GM18861 (cell line): ENCODE measurements around the gene CDKL2.
"Not testable (repeated sequence)": the region's sequence is repeated elsewhere in the genome, so short reads cannot be mapped to it uniquely, and the experiment has no call there.

ENCODE experiments used
- ATAC-seq: cut with Tn5 transposase; IDR thresholded peaks from one replicate; pipeline ENCODE4 v1.9.1; 2021; ENCODE audit not compliant: unreplicated experiment

Gene CDKL2

GRCh38 chr4:75630174-75630936, at the start of gene CDKL2:
Gene CDKL2, minus strand, starts transcription at chr4:75630528. Its CDS starts 4,540 bp downstream, at chr4:75625988.
- ATAC-seq: peak; percentile 95

DNA sequence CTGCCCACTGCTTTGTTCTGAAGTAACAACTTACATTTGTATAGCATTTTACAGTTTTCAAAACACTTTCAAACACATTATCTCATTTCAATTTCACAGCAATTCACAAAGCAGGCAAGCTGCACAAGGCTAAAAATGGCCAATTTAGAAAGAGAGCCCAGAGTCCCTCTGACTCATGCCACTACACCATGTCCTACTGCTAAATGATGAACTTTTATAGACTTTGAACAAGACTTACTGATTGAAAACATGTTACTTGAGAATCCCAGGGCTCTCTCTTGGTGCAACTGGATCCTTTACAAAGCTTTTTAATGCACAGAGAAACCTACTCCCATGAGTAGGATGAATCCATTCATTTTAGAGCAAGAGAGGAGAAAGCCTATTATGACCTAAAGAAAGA, 48.6 kb upstream of the CDKL2 start:
- ATAC-seq: no peak

DNA sequence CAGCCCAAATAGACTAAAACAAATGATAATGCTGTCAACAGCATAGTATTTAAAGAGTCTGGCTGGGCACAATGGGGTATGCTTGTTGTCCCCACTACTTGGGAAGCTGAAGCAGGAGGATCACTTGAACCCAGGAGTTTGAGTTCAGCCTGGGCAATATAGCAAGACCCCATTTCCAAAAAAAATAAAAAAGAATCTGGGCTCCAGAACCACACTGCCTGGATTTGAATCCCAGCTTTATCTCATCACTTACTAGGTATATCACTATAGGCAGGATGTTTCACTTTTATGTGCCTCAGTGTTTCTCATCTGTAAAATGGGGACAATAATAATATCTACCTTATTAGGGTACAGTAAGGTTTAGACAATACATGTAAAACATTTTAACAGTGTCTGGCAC, 48.1 kb upstream of the CDKL2 start:
- no peak for ATAC-seq

GRCh38 chr4:75675004-75675531, 44.7 kb upstream of the CDKL2 start:
- no peak for ATAC-seq

- no peak for ATAC-seq
These were observed 43.6 kb upstream of the CDKL2 start for GRCh38 chr4:75673959-75674328.

GRCh38 chr4:75673027-75673958, 43.0 kb upstream of the CDKL2 start, which contains the start of gene G3BP2:
Gene G3BP2, minus strand, starts transcription at chr4:75673411. Its CDS starts 11,386 bp downstream, at chr4:75662025.
- peak; percentile 90 for ATAC-seq

DNA sequence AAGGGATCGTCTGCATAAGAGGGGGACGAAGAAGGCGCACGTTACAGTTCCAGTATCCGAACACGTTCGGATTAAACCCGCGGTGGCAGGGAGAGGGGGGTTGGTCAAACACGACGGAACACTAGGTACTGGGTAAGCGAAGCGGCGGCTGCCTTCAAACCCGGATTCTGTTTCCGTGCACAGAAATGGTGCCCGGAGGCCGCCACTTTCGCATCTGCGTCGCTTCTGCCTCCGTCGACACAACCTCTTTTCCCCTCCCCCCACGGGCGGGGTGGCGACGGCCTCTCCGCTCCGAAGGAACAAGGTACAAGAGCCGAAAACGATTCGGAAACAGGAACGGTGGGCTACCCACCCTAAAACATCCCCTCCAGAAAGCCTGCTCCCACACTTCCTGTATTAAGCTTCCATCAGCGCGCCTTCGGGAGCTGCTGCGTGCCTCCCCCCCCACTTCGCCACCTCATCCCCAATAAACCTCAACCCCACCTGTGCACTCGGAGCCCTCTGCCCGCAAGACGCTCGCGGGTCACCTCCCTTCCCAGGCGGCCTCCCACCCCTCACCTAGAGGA, 42.2 kb upstream of the CDKL2 start:
- ATAC-seq: peak; percentile 25

DNA sequence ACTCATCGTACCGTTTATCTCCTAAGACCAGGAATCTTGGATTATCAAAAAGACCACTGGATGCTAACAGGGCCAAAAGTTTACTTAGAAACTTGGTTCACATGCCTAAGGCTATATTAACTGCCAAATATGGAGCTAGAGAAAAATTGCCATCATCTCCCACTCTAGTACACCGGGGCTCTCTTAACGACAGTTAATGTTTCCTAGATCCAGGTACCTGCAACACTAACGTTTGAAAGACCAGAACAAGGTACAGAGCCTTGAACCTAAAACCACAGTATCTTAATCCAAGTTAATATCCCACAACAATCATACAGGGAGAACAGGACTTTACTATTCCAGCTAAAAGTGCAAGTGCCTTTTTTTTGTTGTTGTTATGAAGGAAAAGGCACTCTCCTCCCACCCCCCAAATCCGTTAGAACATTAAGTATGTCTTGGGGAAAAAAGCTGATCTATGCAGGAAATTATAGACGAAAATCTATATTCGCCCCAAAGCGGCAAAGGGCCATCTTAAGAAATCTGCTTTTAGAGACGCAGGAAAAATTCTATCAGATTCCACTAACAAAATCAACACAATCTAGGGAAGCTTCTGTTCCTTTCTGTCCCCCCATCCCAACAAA, 41.6 kb upstream of the CDKL2 start:
- no peak for ATAC-seq

- ATAC-seq: no peak
These were observed 38.3 kb upstream of the CDKL2 start for GRCh38 chr4:75668596-75668995.

DNA sequence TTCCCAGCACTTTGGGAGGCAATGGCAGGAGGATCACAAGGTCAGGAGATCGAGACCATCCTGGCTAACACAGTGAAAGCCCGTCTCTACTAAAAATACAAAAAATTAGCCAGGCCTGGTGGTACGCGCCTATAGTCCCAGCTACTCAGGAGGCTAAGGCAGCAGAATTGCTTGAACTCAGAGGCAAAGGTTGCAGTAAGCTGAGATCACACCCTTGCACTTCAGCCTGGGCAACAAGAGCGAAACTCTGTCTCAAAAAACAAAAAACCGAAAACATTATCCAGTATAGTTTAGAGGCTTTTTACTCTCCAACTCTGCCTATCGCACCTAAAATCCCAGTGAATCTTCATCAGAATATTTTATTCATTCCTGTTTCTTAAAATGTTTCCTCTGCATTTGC, 37.3 kb upstream of the CDKL2 start:
- not testable (repeated sequence) for ATAC-seq

DNA sequence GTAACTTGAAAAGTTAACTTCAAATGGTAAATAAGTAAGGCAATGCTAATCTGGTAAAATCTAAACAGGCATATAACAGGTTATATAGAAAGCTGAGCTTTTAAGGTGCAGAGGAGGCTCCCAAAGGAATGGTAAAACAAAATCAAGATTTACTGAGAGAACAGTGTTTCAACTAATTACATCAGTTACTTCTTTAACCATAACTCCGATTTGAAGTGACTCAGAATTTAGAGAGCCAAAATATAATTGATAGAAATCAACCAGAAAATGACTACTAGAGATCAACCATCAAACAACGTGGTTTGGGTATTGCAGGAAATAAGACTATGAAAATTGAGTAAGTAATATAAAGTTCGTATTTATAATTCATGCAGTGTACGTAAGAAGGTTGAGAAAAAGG, 36.0 kb upstream of the CDKL2 start:
- ATAC-seq: no peak

DNA sequence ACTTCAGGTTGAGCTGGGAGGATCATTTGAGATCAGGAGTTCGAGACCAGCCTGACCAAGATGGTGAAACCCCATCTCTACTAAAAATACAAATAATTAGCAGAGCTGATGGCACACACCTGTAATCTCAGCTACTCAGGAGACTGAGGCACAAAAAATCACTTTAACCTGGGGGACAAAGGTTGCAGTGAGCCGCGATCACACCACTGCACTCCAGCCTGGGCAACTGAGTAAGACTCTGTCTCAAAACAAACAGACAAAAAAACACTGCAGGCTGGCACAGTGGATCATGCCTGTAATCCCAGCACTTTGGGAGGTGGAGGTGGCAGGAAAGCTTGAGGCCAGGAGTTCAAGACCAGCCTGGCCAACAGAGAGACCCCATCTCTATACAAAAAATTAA, 34.3 kb upstream of the CDKL2 start:
- ATAC-seq: not testable (repeated sequence)

GRCh38 chr4:75662626-75663025, 32.3 kb upstream of the CDKL2 start:
- no peak for ATAC-seq

- ATAC-seq: no peak
These were observed 30.2 kb upstream of the CDKL2 start for GRCh38 chr4:75660491-75660890.

- no peak for ATAC-seq
These were observed 29.2 kb upstream of the CDKL2 start for GRCh38 chr4:75659512-75660031.

GRCh38 chr4:75658876-75659275, 28.5 kb upstream of the CDKL2 start:
- ATAC-seq: no peak

- ATAC-seq: no peak
These were observed 25.2 kb upstream of the CDKL2 start for GRCh38 chr4:75655562-75655961.

DNA sequence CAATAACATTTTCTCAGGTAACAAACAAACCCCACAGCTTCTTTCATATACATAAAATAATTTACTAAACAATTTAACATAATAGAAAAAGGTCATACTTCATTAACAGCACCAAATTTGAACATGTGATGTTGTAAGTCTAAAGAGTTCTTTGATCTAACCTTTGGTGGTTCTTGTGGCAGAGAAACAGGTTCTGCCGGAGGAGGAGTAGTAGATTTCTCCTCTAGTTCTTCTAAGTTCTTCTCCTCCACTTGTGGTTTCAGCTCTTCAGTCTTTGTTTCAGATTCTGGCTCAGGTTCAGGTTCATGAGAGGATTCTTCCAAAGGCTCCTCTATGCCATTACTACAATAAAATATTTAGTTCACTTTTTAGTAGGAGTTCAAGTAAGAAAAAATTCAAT, 24.6 kb upstream of the CDKL2 start:
- ATAC-seq: no peak

- no peak for ATAC-seq
These were observed 23.6 kb upstream of the CDKL2 start for GRCh38 chr4:75653845-75654503.

GRCh38 chr4:75644095-75644494, 13.8 kb upstream of the CDKL2 start:
- ATAC-seq: no peak
